Testis (tissue), 2 donors: Measurements from ENCODE around the gene GLOD5.

ENCODE experiments used
- CTCF ChIP-seq, 3 experiments: fragments of 450-650 bp in 2 of 3; fragments of 200-600 bp in 1 of 3; sonication (generic) in 1 of 3; IDR thresholded peaks; one replicate each; pipeline ENCODE4 v1.5.1; 2016 to 2019; ENCODE audit warnings: antibody characterized with exemption in 3 of 3, mild to moderate bottlenecking in 2 of 3, moderate library complexity in 1 of 3
- POLR2A ChIP-seq: fragments of 450-650 bp; IDR thresholded peaks from one replicate; pipeline ENCODE4 v1.6.1; 2017; ENCODE audit warnings: antibody characterized with exemption, mild to moderate bottlenecking, moderate library complexity

GRCh38 chrX:48818098-48818497, 56.6 kb downstream of the GLOD5 start:
- TF ChIP-seq POLR2A (no peak), CTCF (IDR thresholded peaks at IDR 0.05) (no peak)
